T-cell (primary cell): ENCODE data around the gene C1QTNF6. TPM values are rescaled to one million over a fixed set of nuclear protein-coding genes. Genes with fewer than 3 reads are reported as not detected.
A peak's percentile ranks its signal among the peaks of the same experiment; 100 is the strongest.
"Not testable (repeated sequence)": the region's sequence is repeated elsewhere in the genome, so short reads cannot be mapped to it uniquely, and the experiment has no call there.

Experiments
- ATAC-seq, 4 experiments: fragments of 200-7000 bp in 3 of 4; fragments of 150-1000 bp in 1 of 4; cut with Tn5 transposase; replicated peaks in 1 of 4; 1 replicate in 3 of 4; 2 replicates in 1 of 4; pipeline ENCODE4 v1.10.0; 2021; ENCODE audit warnings: moderate library complexity in 3 of 4, mild to moderate bottlenecking in 2 of 4, moderate number of reproducible peaks in 1 of 4
- CTCF ChIA-PET, 2 donors: fragments of 300-600 bp; sonication (Branson Sonifier 250); formaldehyde crosslinking; loops; one replicate each; lab custom pipeline; 2022; ENCODE audit warnings: antibody characterized with exemption in 2 of 2; lab: Charles Lee
- POLR2A ChIA-PET, 2 donors: fragments of 300-600 bp; sonication (Branson Sonifier 250); formaldehyde crosslinking; loops; one replicate each; lab custom pipeline; 2022; ENCODE audit warnings: antibody characterized with exemption in 2 of 2; lab: Charles Lee
- DNase-seq, 35 experiments: peaks; one replicate each; pipeline versions ENCODE4 v3.0.0 to v3.0.0-alpha.2; 2013 to 2023
- H3K27ac ChIP-seq: one replicate; pipeline ENCODE4 v1.5.1; 2013; ENCODE audit warnings: low read length
- H3K27me3 ChIP-seq, 2 experiments: replicated peaks in 1 of 2; 1 replicate in 1 of 2; 2 replicates in 1 of 2; pipeline versions ENCODE4 v1.6.1 to v1.7.0; 2013; ENCODE audit warnings: low read length in 1 of 2, mixed read lengths in 1 of 2; ENCODE audit not compliant: control insufficient read depth in 2 of 2, insufficient read depth in 2 of 2; ENCODE audit errors: extremely low read depth in 1 of 2
- H3K36me3 ChIP-seq, 2 donors: 1 replicate in 1 of 2; 2 replicates in 1 of 2; pipeline versions ENCODE4 v1.6.1 to v1.7.0; 2013; ENCODE audit warnings: low read length in 1 of 2; ENCODE audit not compliant: control insufficient read depth in 2 of 2, insufficient read depth in 1 of 2; ENCODE audit errors: extremely low read depth in 1 of 2
- H3K4me1 ChIP-seq, 2 experiments: 1 replicate in 1 of 2; 2 replicates in 1 of 2; pipeline versions ENCODE4 v1.6.1 to v1.7.0; 2013; ENCODE audit warnings: low read length in 2 of 2, mixed read lengths in 1 of 2; ENCODE audit not compliant: insufficient read depth in 2 of 2, control insufficient read depth in 1 of 2; ENCODE audit errors: extremely low read depth in 1 of 2
- H3K4me3 ChIP-seq, 2 donors: 1 replicate in 1 of 2; 2 replicates in 1 of 2; pipeline versions ENCODE4 v1.5.1 to v1.7.0; 2013; ENCODE audit warnings: mild to moderate bottlenecking in 2 of 2, low read length in 1 of 2, moderate library complexity in 1 of 2; ENCODE audit not compliant: control insufficient read depth in 1 of 2; ENCODE audit errors: extremely low read depth in 1 of 2
- H3K9me3 ChIP-seq: 2 replicates; pipeline ENCODE4 v1.7.0; 2013
- H3K27ac Mint-ChIP-seq, 2 donors: one replicate each; pipeline ENCODE4 v1.8.0; 2020 to 2021; ENCODE audit warnings: mild to moderate bottlenecking in 2 of 2, mixed read lengths in 2 of 2
- H3K27me3 Mint-ChIP-seq, 2 donors: one replicate each; pipeline ENCODE4 v1.8.0; 2021 to 2022; ENCODE audit warnings: mixed read lengths in 2 of 2
- H3K36me3 Mint-ChIP-seq: one replicate; pipeline ENCODE4 v1.8.0; 2021; ENCODE audit warnings: mixed read lengths
- H3K4me1 Mint-ChIP-seq, 3 donors: one replicate each; pipeline ENCODE4 v1.8.0; 2020 to 2022; ENCODE audit warnings: mixed read lengths in 3 of 3, mild to moderate bottlenecking in 1 of 3
- H3K4me3 Mint-ChIP-seq, 3 donors: one replicate each; pipeline ENCODE4 v1.8.0; 2020 to 2022; ENCODE audit warnings: mild to moderate bottlenecking in 3 of 3, mixed read lengths in 3 of 3, moderate library complexity in 3 of 3
- H3K9me3 Mint-ChIP-seq, 3 donors: one replicate each; pipeline ENCODE4 v1.8.0; 2020 to 2022; ENCODE audit warnings: mixed read lengths in 3 of 3
- WGBS: methylation state at CpG from one replicate; pipeline ENCODE4 v1.1.5; 2013; ENCODE audit warnings: missing lambda C conversion rate; ENCODE audit not compliant: insufficient coverage; 5-methylcytosine and 5-hydroxymethylcytosine counted together
- total RNA-seq, 35 experiments: library from RNA in 6 of 35; stranded (reverse) in 6 of 35; fragments of 120-200 nt in 1 of 35; gene quantifications; one replicate each; pipeline versions ENCODE4 v1.2.1 to v1.2.4 and lab custom pipeline; 2013 to 2026

The C1QTNF6 gene
- total RNA-seq (10 to 100 TPM in 4 of 5 donors, 1 to 10 TPM in 1; 9.0 to 26.4 (median 22.0) TPM), total RNA-seq (lab: John Stamatoyannopoulos, UW) (2.8 to 48.8 (median 17.1) reads per million in 29 experiments)
- 5.0 TPM for total RNA-seq (2013)

- Histone ChIP-seq H3K36me3 (no peaks in the 10 kb centered on the region), H3K4me3 (no peak within 1 kb of the TSS), H3K27ac (peak within 1 kb of the TSS; percentile 25), H3K9me3 (no peaks in the 10 kb centered on the region), H3K4me1 (peaks cover 19 to 62% of the 10 kb centered on the region in 2 experiments), H3K27me3 (no peaks in the 10 kb centered on the region)
- ChIA-PET POLR2A (no interaction called here), CTCF (no interaction called here)
- DNase-seq (no peak), ATAC-seq (no peak)
- WGBS, result 97% methylated on average over 12 of the region's 17 CpGs
- no peaks in the 10 kb centered on the region for H3K9me3 Mint-ChIP-seq
- H3K4me1 Mint-ChIP-seq, result peaks cover 57 to 62% (median 59%) of the 10 kb centered on the region in 3 donors
- peaks cover 4% of the 10 kb centered on the region for H3K36me3 Mint-ChIP-seq
- H3K27ac Mint-ChIP-seq, result peak within 1 kb of the TSS; percentile 71 to 79
- H3K27me3 Mint-ChIP-seq, result no peaks in the 10 kb centered on the region
- peak within 1 kb of the TSS in 1 of 3 donors; percentile 40 for H3K4me3 Mint-ChIP-seq
Observed at GRCh38 chr22:37187891-37188761, at the start of gene C1QTNF6. Gene C1QTNF6, minus strand, starts transcription at chr22:37188247. Its CDS starts 34 bp downstream, at chr22:37188213.

- H3K4me3 ChIP-seq, result no peak overlapping the region
- ChIA-PET CTCF (no interaction called here), POLR2A (interaction anchor here in 1 of 2 donors (0.6 kb wide), 1 partner anchor 907 kb away, joined by 3 read pairs; no protein-coding TSS in a partner anchor)
- peak overlapping the region; percentile 99 for H3K27ac Mint-ChIP-seq
- H3K4me1 ChIP-seq, result peaks cover 80 to 100% of the 10 kb centered on the region in 2 experiments
- H3K9me3 Mint-ChIP-seq, result no peaks in the 10 kb centered on the region
- H3K27ac ChIP-seq, result peak overlapping the region; percentile 88
- H3K36me3 Mint-ChIP-seq, result peaks cover 46% of the 10 kb centered on the region
- ATAC-seq (no peak), DNase-seq (peak in 2 of 35 experiments; percentile 24 to 35)
- no peaks in the 10 kb centered on the region for H3K27me3 Mint-ChIP-seq
- no peaks in the 10 kb centered on the region for H3K27me3 ChIP-seq
- H3K4me1 Mint-ChIP-seq, result peaks cover 96 to 100% (median 98%) of the 10 kb centered on the region in 3 donors
- H3K36me3 ChIP-seq, result peaks cover 0 to 81% of the 10 kb centered on the region in 2 donors
- no CpG with 5 or more reads among the region's 3 CpGs for WGBS
- H3K4me3 Mint-ChIP-seq, result peak overlapping the region; percentile 56 to 97 (median 64)
- no peaks in the 10 kb centered on the region for H3K9me3 ChIP-seq
Observed at GRCh38 chr22:37235897-37236607, 48.0 kb upstream of the C1QTNF6 start.

- ChIA-PET CTCF (no interaction called here), POLR2A (no interaction called here)
- Mint-ChIP-seq H3K36me3 (peaks cover 39% of the 10 kb centered on the region), H3K4me3 (peak overlapping the region; percentile 3 to 97 (median 51)), H3K4me1 (peaks cover 96 to 100% (median 98%) of the 10 kb centered on the region in 3 donors), H3K27me3 (no peaks in the 10 kb centered on the region), H3K9me3 (no peaks in the 10 kb centered on the region), H3K27ac (peak overlapping the region; percentile 99)
- Histone ChIP-seq H3K9me3 (no peaks in the 10 kb centered on the region), H3K4me1 (peaks cover 79 to 100% of the 10 kb centered on the region in 2 experiments), H3K36me3 (peaks cover 0 to 80% of the 10 kb centered on the region in 2 donors), H3K4me3 (no peak overlapping the region), H3K27me3 (no peaks in the 10 kb centered on the region), H3K27ac (peak overlapping the region; percentile 88)
- 56% methylated on average over 11 of the region's 16 CpGs for WGBS
- peak in 1 of 35 experiments; percentile 23 for DNase-seq
- ATAC-seq, result no peak
Observed at GRCh38 chr22:37234736-37235711, 47.0 kb upstream of the C1QTNF6 start.

- Mint-ChIP-seq H3K36me3 (peaks cover 39% of the 10 kb centered on the region), H3K27me3 (no peaks in the 10 kb centered on the region), H3K9me3 (no peaks in the 10 kb centered on the region), H3K4me1 (peaks cover 96 to 100% (median 98%) of the 10 kb centered on the region in 3 donors), H3K27ac (peak overlapping the region; percentile 99), H3K4me3 (peak overlapping the region; percentile 28 to 97 (median 51))
- Histone ChIP-seq H3K4me1 (peaks cover 79 to 100% of the 10 kb centered on the region in 2 experiments), H3K27me3 (no peaks in the 10 kb centered on the region), H3K27ac (peak overlapping the region; percentile 88), H3K4me3 (no peak overlapping the region), H3K9me3 (no peaks in the 10 kb centered on the region), H3K36me3 (peaks cover 0 to 81% of the 10 kb centered on the region in 2 donors)
- CTCF ChIA-PET, result interaction anchor here in 1 of 2 donors (5.5 kb wide), 1 partner anchor 10 kb away, joined by 26 read pairs; the partner anchor contains the start of gene RAC2
- ATAC-seq, result no peak
- no peak for DNase-seq
- POLR2A ChIA-PET, result interaction anchor here in 1 of 2 donors (0.7 kb wide), 1 partner anchor 9 kb away, joined by 4 read pairs; no protein-coding TSS in a partner anchor
- WGBS, result 49% methylated on average over 24 of the region's 27 CpGs
Observed at GRCh38 chr22:37233751-37234631, 45.9 kb upstream of the C1QTNF6 start.

GRCh38 chr22:37233371-37233750 is 45.3 kb upstream of the C1QTNF6 start:
- Mint-ChIP-seq H3K4me3 (peak overlapping the region; percentile 13 to 97 (median 55)), H3K27ac (peak overlapping the region; percentile 99), H3K4me1 (peaks cover 96 to 100% (median 98%) of the 10 kb centered on the region in 3 donors), H3K36me3 (peaks cover 41% of the 10 kb centered on the region)
- peak in 1 of 35 experiments; percentile 17 for DNase-seq
- CTCF ChIA-PET, result interaction anchor here in 1 of 2 donors (5.5 kb wide), 1 partner anchor 11 kb away, joined by 26 read pairs; the partner anchor contains the start of gene RAC2
- Histone ChIP-seq H3K4me1 (peaks cover 84 to 100% of the 10 kb centered on the region in 2 experiments), H3K36me3 (peaks cover 0 to 87% of the 10 kb centered on the region in 2 donors), H3K27ac (peak overlapping the region; percentile 88)
- H3K27me3 ChIP-seq, H3K9me3 ChIP-seq, ATAC-seq, H3K27me3 Mint-ChIP-seq, H3K9me3 Mint-ChIP-seq, H3K4me3 ChIP-seq: not testable (repeated sequence)
- WGBS, result 89% methylated on average over 9 of the region's 12 CpGs
- POLR2A ChIA-PET, result interaction anchor here in 1 of 2 donors (0.7 kb wide), 1 partner anchor 9 kb away, joined by 4 read pairs; no protein-coding TSS in a partner anchor
